Stimulated activated CD4-positive, alpha-beta T cell treated with anti-CD3 and anti-CD28 coated beads, Interleukin-2, amount 100 ng/mL, for 48 hours (primary cell): ENCODE results near the gene CCDC177.
"Not testable (repeated sequence)": the region's sequence is repeated elsewhere in the genome, so short reads cannot be mapped to it uniquely, and the experiment has no call there.

Experiments used
- DNase-seq, 2 donors: peaks; one replicate each; pipeline ENCODE4 v3.0.0-alpha.2; 2020

CCDC177 gene

DNA sequence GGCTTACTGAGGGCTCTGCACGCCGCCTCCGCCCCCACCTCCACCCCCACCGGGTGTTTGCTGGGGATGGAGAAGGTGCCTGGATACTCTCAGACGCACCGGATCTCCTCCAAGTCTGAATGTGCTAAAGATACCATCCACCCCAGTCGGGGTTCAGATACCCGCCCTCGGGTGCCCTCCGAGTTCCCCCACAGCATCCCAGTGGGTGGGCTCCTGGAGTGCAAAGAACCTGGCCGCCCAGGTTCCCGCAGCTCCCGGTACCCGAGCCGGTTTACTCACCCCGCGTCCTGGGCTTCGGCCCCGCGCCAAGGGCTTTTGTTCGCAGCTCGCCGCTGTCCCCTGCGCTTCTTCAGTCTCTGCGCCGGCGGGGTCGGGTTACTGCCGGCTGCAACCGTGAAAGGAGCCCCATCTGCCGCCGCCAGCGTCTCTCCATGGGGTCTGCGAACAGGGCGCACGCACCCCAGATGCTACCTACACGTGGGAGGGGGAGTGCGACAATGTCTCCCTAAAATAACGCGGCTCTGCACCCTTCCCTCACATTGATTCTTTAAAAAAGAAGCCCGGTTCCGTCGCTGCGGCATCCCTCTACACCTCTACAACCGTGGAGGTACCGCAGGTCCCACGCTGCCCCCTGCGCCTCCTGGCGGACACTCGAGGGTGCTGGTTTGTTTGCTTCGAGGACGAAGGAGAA is at the start of gene CCDC177:
TSS of gene CCDC177 (minus strand) at position 609 of the 691 bp plus-strand sequence. CDS start 1,249 bp downstream, outside the sequence.
- peak; percentile 72 to 75 for DNase-seq

DNA sequence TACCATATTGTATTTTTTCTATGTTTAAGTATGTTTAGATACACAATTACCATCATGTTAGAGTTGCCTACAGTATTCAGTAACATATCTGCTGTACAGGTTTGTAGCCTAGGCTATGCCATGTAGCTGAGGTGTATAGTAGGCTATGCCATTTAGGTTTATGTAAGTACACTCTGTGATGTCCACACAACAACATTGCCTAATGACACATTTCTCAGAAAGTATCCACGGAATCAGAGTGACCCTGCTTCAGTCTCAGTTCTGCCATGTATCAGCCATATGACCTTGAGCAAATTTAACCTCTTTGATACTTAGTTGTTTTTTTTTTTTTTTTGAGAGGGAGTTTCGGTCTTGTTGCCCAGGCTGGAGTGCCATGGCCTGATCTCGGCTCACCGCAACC is 49.5 kb upstream of the CCDC177 start:
- DNase-seq: no peak

DNA sequence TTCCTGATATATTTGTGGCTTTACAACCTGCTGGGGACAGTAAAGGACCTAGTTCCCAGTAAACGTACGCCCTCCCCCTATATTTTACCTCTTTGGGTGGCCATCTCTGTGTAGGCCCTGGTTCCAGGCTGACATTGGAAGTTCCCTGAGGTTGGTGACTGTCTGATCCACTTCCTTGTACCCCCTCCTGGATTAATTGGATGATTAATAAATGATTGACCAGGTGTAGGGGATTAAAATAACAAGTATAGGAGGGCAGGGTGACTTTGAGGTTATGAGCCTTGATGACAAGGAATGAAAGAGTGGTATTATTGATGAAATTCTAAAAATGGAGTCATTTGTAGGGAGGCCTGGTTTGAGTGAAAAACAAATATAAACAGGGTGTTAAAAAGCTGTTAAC is 46.3 kb upstream of the CCDC177 start:
- DNase-seq: no peak

DNA sequence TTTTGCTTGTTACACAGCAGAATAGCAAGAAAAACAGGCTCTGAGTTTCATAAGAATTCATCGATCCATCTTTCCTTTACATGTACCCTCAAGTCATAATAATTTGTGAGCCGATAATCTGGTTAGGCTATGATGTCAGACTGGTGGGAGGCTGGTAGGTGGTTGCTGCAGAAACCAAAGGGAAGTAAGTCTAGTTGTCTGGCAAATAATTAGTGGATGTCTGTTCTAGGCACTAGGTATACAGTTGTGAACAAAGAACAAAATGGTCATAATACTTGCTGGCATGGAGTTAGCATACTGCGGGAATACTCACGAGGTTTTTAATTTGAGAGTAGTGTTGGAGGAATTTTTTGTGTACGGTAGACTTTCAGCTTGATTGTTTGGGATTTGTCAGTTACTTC is 45.5 kb upstream of the CCDC177 start:
- no peak for DNase-seq

DNA sequence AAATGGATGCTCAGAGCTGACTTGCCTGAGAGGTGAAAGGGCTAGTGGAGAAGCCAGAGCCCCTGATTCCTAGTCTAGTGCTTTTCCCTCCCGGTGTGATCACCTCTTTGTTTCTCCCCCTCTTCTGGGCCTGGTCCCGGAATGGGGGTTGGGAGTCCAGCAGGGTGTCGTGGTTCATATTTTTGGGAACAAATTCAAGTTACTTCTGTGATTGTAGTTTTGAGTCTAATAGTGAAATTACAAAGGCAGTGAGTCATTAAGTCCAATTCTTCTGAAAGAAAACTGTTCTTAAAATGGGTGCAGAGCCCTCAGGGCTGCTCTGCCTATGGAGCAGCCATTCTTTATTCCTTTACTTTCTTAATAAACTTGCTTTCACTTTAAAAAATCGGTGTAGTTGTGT is 44.3 kb upstream of the CCDC177 start:
- DNase-seq: no peak

DNA sequence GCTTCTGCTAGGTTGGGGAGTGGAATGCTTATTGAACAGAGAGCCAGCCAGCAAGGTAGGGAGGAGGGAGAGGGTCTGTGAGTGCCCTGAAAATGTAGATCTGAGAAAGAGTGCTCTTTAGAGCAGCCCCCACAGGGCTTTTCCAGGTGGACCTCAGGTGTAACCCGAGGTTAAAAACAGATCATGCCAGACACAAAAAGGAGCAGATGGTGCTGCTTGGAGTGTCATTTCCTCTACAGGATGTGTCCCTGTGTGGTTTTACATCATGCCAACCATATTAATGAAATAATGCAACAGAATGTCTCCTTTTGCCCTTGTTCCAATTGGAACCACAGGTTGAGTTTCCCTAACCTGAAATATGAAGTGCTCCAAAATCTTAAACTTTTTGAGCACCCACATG is 43.1 kb upstream of the CCDC177 start:
- DNase-seq: no peak

DNA sequence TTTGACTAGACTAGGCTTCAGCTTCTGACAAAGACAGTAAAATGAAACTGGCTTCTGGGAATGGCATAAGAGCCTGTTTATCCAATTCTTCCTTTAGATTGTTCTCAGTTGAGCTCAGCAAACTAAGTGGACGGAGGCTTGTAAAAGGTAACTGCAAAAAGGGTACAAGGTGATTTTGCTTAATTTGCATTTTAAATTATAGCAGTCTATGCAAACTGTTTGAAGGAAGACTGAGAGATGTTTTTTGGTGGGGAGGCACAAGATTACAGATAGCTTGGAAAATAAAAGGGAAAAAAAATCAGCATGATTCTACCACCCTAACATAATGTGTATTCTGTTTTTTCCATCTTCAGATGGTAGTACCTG is 41.7 kb upstream of the CCDC177 start:
- no peak for DNase-seq

DNA sequence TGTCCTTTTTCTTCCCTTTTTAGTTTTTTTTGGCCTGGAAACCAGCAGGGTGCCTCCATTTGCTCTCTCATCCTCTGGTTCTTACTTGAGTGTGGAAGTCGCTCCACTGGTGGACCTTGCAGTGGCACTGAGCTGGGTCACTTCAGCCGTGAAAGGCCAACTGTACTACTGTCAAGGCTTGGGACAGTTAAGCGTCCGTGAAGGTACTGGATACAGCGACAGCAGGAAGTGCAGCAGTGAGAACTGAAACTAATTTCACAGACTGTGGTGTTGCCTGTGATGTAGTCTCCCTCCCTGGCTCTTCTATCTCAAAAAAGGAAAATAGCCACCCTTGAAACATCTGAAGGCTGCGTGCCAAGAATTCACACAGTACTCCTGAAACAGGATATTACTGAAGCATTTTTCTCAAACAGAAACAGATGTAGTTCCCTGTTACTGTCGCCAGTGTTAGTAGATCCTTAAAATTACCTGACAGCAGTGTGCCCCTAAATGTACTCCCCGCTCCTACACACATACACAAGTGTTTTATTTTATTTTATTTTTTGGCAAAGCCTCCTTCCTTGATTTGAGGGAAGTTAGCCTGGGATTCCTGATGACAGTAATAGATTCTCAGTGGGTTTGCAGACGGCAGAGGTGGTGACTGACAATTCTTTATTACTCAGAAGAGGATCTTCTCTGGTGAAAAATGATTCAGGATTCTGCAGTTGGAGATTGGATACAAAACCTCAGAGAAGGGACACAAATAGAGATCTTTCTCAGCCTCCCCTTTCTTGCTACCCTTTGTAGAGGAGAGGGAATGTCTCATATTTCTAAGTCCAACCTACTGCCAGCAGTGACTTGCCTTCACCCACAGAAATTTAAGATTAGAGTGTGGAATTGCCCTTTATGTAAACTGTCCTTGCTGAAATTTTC is 41.1 kb upstream of the CCDC177 start:
- DNase-seq: no peak

DNA sequence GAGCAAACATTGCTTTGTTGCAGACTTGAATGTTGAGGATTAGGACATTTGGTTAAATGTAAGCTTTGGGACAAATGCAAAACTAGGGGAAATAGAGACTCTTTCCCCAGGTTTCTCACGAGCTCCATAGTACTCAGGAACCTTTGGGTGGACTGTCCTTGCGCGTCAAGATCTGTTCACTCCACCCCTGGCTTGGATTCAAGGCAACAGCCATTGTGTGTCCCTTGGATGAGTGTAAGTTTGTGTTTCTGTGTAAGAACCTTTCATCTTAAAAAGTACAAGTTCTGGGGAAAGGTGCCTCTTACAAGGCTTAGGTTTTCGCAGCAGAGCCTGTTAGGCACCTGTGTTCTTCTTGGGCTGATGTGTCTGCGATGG is 40.4 kb upstream of the CCDC177 start:
- DNase-seq: no peak

DNA sequence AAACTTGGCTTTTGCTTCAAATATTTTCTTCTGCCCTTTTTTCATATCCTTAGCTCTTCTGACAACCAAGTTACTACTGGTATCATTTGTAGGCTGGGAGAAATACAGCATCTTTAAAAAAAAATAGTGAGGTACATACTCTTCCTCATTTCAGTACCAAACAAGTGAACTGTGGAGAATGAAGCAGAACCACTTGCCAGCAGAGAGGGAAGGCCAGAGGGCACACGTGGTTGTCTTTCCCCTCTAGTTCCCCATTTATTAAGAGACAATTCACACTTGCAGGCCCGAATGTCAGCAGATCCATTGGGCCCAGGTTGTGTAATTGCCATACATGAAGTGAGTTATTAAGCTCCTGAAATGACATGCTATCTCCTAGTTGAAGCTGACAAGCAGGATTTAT is 39.9 kb upstream of the CCDC177 start:
- no peak for DNase-seq

DNA sequence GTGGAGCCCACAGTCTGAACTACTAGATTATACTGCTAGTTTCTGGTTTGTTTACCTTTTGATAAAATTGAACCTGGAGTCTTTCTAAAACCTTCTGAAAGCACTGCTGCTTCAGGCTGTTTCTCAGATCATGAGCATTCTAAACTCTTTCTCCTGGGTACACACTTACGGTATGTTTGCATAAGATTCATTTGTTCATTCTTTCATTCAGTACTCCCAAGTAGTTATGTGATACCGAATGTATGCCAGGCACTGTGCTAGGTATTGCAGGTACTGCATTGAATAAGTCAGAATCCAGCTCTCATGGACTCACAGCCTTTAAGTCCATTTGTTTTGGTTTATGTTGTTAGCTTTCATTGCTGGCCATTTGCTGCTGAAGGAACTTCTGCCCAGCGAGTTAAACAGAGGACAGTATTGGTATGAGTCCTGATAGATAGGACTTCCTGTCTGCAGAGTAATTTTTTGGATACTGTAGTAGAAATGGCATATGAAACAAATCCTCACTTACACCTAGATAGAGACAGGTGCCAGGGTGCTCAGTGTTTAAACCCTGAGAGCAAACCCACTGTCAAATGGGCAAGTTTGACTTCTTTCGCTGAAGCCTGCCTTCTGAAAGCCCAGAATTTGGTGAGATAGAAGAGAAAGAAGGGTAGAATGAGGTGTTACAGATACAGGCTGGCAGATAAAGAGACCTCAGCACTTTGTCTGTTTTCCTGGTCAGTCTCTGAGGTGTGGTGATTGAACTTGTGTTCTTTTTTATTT is 38.8 kb upstream of the CCDC177 start:
- DNase-seq: no peak

DNA sequence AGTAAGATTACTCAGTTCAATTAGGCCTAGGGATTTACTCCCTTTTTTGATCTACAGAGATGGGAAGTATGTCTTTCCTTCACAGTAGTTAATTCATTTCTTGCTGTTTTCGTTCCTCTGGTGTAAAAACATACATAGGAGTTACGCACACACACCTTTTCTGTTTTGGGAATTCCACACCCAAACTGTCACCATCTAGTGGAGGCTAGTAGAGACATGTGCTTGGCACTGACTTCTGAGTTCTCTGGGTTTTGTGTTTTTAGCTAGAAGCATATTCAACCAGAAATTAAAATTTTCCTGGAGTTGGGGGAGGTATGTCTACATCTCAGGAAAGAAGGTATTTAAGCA is 38.1 kb upstream of the CCDC177 start:
- no peak for DNase-seq

DNA sequence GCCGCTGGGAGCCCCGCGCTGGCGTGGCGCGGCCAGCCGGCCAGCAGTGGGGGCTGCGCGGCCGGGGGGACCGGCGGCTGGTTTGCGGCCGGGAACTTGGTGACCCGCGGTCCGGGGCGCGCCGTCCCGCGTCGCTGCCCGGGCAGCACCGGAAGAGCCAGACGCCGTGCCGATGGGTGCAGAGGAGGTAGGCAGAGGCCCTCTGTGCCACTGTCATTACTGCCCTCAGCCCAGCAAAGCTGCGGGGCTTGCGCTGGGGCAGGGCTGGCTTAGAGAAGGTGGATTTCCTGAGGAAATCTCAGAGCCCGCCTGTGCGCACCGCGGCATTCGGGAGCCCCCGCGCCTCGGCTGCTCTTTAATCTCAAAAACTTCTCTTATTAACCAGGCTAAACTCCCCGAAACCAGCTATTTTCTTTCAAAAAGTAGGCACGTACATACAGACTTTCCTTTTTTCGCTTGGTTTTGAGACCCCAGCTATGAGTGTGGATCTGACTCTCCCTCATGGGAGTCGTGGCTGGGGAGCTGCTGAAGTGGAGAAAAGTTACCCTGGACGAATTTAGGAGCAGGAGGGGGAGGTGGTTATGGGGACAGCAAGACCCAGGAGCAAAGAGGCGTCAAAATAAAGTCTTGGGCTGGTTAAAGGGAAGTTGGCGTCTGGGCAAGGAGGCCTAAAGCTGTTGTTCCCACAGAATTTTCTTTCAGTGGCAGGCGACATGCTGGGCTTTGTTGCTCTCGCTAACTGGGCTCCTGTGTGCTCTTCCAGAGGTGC is 37.5 kb upstream of the CCDC177 start:
- no peak for DNase-seq

DNA sequence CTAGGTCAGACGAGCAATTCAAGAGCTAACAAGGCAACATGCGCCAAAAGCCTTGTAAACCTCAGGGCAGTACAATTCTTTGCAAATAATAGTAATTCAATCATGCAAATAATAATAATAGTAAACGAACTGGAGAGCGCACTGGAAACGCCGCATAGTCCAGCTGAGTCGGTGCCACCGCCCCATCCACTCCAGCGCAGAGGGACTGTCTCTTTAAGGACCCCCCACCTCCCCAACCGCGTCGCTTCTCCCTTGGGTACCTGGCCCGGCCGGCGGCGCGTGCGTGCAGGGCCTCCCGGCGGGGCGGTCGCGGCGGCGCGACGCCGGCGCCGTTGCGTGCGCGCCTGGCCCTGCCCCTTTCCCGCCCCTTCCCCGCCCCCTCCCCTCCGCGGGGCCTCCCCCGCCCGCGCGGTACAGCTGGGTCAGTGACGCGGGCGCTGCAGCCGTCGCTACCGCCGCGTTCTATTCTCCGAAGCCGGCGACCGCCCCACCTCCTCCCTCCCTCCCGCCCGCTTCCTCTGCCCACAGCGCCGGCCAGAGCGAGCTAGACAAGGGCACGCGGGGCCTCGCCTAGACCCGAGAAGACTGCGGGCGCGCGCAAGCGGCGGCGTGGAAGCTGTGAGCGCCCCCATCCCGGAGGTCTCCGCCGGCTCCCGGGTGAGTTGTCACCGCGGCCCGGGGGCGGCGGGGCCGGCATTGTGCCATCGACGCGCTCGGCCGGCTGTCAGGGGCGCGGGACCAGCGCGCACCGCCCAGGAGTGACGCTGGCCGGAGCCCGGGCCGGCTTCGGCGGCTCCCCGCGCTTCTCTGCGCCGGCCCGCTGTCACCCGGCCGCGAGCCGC is 36.7 kb upstream of the CCDC177 start, which contains the start of gene SUSD6:
TSS of gene SUSD6 (plus strand) at position 425 of the 842 bp plus-strand sequence. CDS start 46,997 bp downstream, outside the sequence.
- peak; percentile 80 to 86 for DNase-seq

DNA sequence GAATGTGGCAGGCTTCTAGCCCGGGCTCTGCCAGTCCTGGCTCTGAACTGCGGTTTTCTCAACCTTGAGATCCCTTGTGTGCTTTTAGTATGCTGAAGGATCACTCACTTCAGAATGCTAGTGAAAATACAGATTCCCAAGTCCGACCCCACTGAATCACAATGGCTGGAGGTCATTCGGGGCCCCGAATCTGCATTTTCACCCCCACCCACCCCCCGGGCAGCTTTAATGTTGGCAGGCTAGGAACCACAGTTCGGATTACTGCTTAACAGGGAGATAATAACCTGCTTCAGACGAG is 36.2 kb upstream of the CCDC177 start:
- no peak for DNase-seq

DNA sequence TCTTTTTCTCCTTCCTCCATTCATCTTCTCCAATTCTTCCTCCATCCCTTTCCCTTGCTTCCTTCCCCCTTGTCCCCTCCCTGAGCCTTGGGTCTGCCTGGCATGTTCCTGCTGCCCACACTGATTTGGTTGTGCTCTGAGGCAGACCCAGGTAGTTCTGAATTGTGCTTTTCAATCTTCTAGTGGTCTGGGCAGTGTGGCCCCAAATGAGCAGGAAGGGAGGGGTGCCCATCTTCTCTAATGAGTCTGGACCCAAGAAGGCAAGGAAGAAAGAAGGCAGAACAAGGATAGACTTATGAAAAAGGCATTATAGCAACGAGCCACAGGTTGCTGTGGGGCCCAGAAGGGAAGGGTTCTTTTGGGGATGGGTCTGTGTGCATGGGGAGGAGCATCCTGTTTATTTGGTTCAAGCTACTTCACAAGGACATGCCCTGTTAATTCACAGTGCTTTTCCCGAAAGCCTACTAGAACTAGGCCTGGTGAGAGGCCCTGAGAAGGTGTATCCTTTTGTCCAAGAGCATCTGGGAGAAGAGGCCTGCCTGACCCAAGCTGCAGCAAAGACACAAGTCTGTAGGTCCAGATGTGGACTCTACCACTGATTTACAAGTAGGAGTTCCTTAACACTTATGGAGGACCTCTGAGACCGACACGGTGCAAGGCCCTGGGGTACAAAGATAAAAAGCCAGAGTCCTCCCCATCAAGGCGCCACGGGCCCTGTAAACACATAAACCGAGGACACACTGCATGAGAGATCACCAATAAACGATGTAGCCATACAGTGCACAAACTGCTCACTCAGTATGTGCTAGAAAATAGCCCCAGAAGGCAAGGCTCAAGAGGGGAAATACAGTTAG is 35.6 kb upstream of the CCDC177 start:
- DNase-seq: no peak

DNA sequence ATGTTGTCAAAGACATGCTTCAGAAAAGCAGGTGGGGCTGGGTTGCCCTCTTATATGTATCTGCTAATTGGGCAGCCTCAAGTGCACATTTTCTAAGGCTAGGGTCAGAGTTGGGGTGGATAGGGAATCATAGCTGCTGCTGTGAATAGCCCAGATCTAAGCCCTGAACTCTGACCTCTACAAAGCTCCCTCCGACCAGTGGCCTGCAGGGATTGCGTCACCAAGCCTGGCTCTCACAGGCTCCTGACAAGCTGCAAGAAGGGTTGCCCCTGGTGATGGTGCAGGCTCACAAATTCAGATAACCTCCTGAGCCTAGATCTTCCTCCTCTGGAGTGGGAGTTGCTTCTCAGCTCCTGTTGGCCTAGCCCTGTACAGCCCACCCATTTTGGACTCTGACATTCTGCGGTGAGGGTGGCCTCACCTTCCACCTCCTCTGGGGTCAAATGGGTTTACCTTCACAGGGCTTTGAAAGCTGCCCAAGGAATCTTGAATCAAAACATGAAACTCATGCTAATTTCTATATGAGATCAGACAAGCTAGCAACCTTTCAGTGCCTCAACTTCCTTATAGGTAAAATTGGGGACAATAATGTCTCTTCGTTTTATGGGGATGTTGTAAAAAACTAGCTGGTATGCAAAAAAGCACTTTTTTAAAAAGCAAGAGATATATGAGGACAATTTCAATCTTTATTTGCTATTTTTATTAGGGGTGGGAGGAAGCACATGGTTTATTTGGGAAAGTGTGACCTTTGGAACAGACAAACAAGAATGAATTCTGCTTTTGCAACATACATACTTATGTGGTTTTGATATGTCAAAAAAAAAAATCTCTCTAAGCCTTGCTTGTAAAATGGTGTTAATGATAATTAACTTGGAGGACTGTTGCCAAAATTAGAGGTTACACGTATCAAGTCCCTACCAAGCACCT is 31.9 kb upstream of the CCDC177 start:
- no peak for DNase-seq

DNA sequence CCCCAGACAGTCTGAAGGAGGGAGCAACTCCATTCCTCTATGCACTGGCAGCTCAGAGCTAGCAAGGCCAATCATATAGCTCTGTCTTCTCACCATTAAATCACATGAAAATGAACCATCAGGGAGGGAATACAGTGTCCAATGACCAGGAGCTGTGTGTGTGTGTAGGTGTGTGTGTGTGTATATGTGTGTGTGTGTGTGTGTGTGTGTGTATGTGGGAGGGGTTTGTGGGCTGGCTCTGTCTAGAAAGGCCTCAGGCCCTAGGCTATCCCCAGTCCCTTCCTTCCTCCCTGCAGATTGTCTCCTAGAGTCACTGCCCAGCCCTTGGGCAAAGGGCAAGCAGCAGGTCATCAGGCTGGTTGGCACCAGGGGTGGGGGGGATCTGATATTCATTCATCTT is 31.1 kb upstream of the CCDC177 start:
- no peak for DNase-seq

DNA sequence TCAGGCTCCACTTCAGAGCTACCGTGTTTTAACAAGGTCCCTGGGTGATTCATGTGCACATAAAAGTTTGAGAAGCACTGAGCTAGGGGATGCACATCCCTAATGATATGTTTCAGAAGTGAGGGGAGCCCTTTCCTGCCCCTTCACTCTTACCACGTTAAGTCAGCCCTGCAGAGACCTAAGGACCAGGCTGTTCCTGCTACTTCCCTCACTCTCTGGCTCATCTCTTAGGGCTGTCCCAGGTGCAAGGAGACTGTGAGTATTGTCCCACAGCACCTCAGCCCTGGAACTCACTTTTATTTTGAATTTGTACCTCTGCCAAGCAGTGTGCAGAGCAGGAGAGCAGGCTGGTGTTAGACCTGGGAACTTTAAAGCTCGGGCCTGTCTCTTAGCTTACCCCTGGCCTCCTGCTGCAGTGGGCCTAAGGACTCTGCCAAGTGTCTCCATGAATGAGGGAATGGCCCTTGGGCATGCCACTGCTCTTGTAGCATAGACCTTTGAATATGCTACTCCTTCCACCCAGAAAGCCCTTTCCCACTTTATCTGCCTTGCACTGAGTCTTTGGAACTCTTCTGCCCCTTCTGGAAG is 25.7 kb upstream of the CCDC177 start:
- no peak for DNase-seq

DNA sequence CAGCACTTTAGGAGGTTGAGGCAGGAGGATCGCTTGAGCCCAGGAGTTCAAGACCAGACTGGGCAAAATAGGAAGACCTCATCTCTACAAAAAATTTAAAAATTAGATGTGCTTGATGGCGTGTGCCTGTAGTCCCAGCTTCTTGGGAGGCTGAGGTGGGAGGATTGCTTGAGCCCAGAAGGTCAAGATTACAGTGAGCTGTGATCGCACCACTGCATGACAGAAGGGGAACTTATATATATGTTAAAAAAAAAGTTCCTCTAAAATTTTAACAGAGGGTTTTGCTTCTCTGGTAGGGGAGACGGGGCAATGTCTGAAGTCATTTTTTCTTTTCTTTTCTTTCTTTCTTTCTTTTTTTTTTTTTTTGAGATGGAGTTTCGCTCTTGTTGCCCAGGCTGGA is 24.8 kb upstream of the CCDC177 start:
- not testable (repeated sequence) for DNase-seq
